ENCODE results near the gene NLN. TPM values are rescaled to one million over a fixed set of nuclear protein-coding genes. Genes with fewer than 3 reads are reported as not detected.
A peak's percentile ranks its signal among the peaks of the same experiment; 100 is the strongest.
"Not testable (repeated sequence)": the region's sequence is repeated elsewhere in the genome, so short reads cannot be mapped to it uniquely, and the experiment has no call there.

The NLN gene
- total and polyA plus RNA-seq, 2 donors (not counting 1 experiment from before 2014, with no cell fraction given): 29.2 to 33.7 TPM

GRCh38 chr5:65802820-65803219, 80.8 kb downstream of the NLN start:
- no peak overlapping the region for H3K4me2 ChIP-seq (ENCODE audit: extremely low read depth, insufficient read depth, low read length)
- no peak overlapping the region for H3K27ac ChIP-seq (ENCODE audit: insufficient read depth, low read length)
- H4K20me1 ChIP-seq (ENCODE audit: control insufficient read depth, extremely low read depth, insufficient read depth, low read length): no peaks in the 10 kb centered on the region
- no peaks in the 10 kb centered on the region for H3K36me3 ChIP-seq (ENCODE audit: control insufficient read depth, insufficient read depth, low read length)
- no peak overlapping the region for H2AFZ ChIP-seq (ENCODE audit: low read length)
- no peaks in the 10 kb centered on the region for H3K27me3 ChIP-seq (ENCODE audit: control insufficient read depth, insufficient read depth, low read length)
- no peak for DNase-seq (ENCODE audit: low read depth in 2 of 2)
- H3K4me3 ChIP-seq (replicated peaks in 1 of 4; ENCODE audit: control extremely low read depth in 1 of 4, insufficient read depth in 1 of 4, low read depth in 3 of 4, low read length in 4 of 4): no peak overlapping the region
- no peaks in the 10 kb centered on the region for H3K4me1 ChIP-seq (ENCODE audit: control insufficient read depth, extremely low read depth, insufficient read depth, low read length)
- no peak overlapping the region for H3K9ac ChIP-seq (ENCODE audit: insufficient read depth, low read length)
- no peak for TF ChIP-seq CTCF (conservative IDR thresholded peaks at IDR 0.05 in 1 of 2, IDR thresholded peaks at IDR 0.05 in 1 of 2; ENCODE audit: low read depth in 1 of 2, low read length in 2 of 2)
- no peak for TF ChIP-seq EZH2 (IDR thresholded peaks at IDR 0.05; ENCODE audit: low read length, missing control alignments)
- no peaks in the 10 kb centered on the region for H3K79me2 ChIP-seq (ENCODE audit: control insufficient read depth, insufficient read depth, low read length)
- no peaks in the 10 kb centered on the region for H3K9me3 ChIP-seq (ENCODE audit: control insufficient read depth, insufficient read depth, low read depth, low read length)

- no peak overlapping the region for H3K4me2 ChIP-seq (ENCODE audit: extremely low read depth, insufficient read depth, low read length)
- no peak overlapping the region for H3K4me3 ChIP-seq (replicated peaks in 1 of 4; ENCODE audit: control extremely low read depth in 1 of 4, insufficient read depth in 1 of 4, low read depth in 3 of 4, low read length in 4 of 4)
- H2AFZ ChIP-seq (ENCODE audit: low read length): no peak overlapping the region
- H3K9ac ChIP-seq (ENCODE audit: insufficient read depth, low read length): no peak overlapping the region
- no peak for TF ChIP-seq EZH2 (IDR thresholded peaks at IDR 0.05; ENCODE audit: low read length, missing control alignments)
- TF ChIP-seq CTCF (conservative IDR thresholded peaks at IDR 0.05 in 1 of 2, IDR thresholded peaks at IDR 0.05 in 1 of 2; ENCODE audit: low read depth in 1 of 2, low read length in 2 of 2): no peak
- H3K9me3 ChIP-seq (ENCODE audit: control insufficient read depth, insufficient read depth, low read depth, low read length): no peaks in the 10 kb centered on the region
- no peaks in the 10 kb centered on the region for H4K20me1 ChIP-seq (ENCODE audit: control insufficient read depth, extremely low read depth, insufficient read depth, low read length)
- H3K4me1 ChIP-seq (ENCODE audit: control insufficient read depth, extremely low read depth, insufficient read depth, low read length): no peaks in the 10 kb centered on the region
- DNase-seq (ENCODE audit: low read depth in 2 of 2): peak in 1 of 2 donors; percentile 81
- H3K27ac ChIP-seq (ENCODE audit: insufficient read depth, low read length): no peak overlapping the region
- no peaks in the 10 kb centered on the region for H3K36me3 ChIP-seq (ENCODE audit: control insufficient read depth, insufficient read depth, low read length)
- no peaks in the 10 kb centered on the region for H3K79me2 ChIP-seq (ENCODE audit: control insufficient read depth, insufficient read depth, low read length)
- H3K27me3 ChIP-seq (ENCODE audit: control insufficient read depth, insufficient read depth, low read length): no peaks in the 10 kb centered on the region
Observed at GRCh38 chr5:65803699-65804391, 81.8 kb downstream of the NLN start.

GRCh38 chr5:65805089-65805488, 83.1 kb downstream of the NLN start:
- Histone ChIP-seq H3K4me2 (ENCODE audit: extremely low read depth, insufficient read depth, low read length) (no peak overlapping the region), H3K27ac (ENCODE audit: insufficient read depth, low read length) (no peak overlapping the region), H3K27me3 (ENCODE audit: control insufficient read depth, insufficient read depth, low read length) (no peaks in the 10 kb centered on the region), H3K79me2 (ENCODE audit: control insufficient read depth, insufficient read depth, low read length) (no peaks in the 10 kb centered on the region), H3K36me3 (ENCODE audit: control insufficient read depth, insufficient read depth, low read length) (peaks cover 1% of the 10 kb centered on the region), H3K4me3 (replicated peaks in 1 of 4; ENCODE audit: control extremely low read depth in 1 of 4, insufficient read depth in 1 of 4, low read depth in 3 of 4, low read length in 4 of 4) (no peak overlapping the region), H2AFZ (ENCODE audit: low read length) (no peak overlapping the region), H3K9ac (ENCODE audit: insufficient read depth, low read length) (no peak overlapping the region), H4K20me1 (ENCODE audit: control insufficient read depth, extremely low read depth, insufficient read depth, low read length) (no peaks in the 10 kb centered on the region), H3K4me1 (ENCODE audit: control insufficient read depth, extremely low read depth, insufficient read depth, low read length) (peaks cover under 1% of the 10 kb centered on the region), H3K9me3 (ENCODE audit: control insufficient read depth, insufficient read depth, low read depth, low read length) (no peaks in the 10 kb centered on the region)
- DNase-seq (ENCODE audit: low read depth in 2 of 2): no peak
- TF ChIP-seq EZH2 (IDR thresholded peaks at IDR 0.05; ENCODE audit: low read length, missing control alignments) (no peak), CTCF (conservative IDR thresholded peaks at IDR 0.05 in 1 of 2, IDR thresholded peaks at IDR 0.05 in 1 of 2; ENCODE audit: low read depth in 1 of 2, low read length in 2 of 2) (no peak)

DNA sequence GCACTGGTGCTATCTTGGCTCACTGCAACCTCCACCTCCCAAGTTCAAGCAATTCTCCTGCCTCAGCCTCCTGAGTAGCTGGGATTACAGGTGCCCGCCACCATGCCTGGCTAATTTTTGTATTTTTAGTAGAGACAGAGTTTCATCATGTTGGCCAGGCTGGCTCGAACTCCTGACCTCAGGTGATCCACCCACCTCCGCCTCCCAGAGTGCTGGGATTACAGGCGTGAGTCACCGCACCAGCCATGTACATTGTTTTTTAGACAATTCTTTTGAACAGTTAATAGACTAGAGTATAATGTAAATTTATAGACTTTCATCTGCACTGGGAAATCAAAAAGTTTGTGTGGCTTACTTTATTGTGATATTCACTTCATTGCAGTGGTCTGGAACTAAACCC, 85.5 kb downstream of the NLN start:
- not testable (repeated sequence) for H3K4me1 ChIP-seq (ENCODE audit: control insufficient read depth, extremely low read depth, insufficient read depth, low read length); H3K9me3 ChIP-seq (ENCODE audit: control insufficient read depth, insufficient read depth, low read depth, low read length); DNase-seq (ENCODE audit: low read depth in 2 of 2); H3K4me3 ChIP-seq (replicated peaks in 1 of 4; ENCODE audit: control extremely low read depth in 1 of 4, insufficient read depth in 1 of 4, low read depth in 3 of 4, low read length in 4 of 4); H3K79me2 ChIP-seq (ENCODE audit: control insufficient read depth, insufficient read depth, low read length); H3K4me2 ChIP-seq (ENCODE audit: extremely low read depth, insufficient read depth, low read length); H2AFZ ChIP-seq (ENCODE audit: low read length); H3K27ac ChIP-seq (ENCODE audit: insufficient read depth, low read length); H3K27me3 ChIP-seq (ENCODE audit: control insufficient read depth, insufficient read depth, low read length); H4K20me1 ChIP-seq (ENCODE audit: control insufficient read depth, extremely low read depth, insufficient read depth, low read length); H3K36me3 ChIP-seq (ENCODE audit: control insufficient read depth, insufficient read depth, low read length); H3K9ac ChIP-seq (ENCODE audit: insufficient read depth, low read length)

All from fibroblast of lung (primary cell).